SU-DHL-6 (cell line): ENCODE data around the gene PPP1R12C.

Experiments used
- EZH2phosphoT487 ChIP-seq: fragments of 200-600 bp; sonication (generic), shearing (Covaris generic); conservative IDR thresholded peaks from 2 replicates; pipeline ENCODE4 v1.6.1; 2018; ENCODE audit warnings: mild to moderate bottlenecking, antibody characterized with exemption, low read length, moderate library complexity, mixed read lengths
- TF ChIP-seq, protein P1 (sequence below): fragments of 200-600 bp; sonication (generic); IDR thresholded peaks from one replicate; pipeline ENCODE4 v1.5.1; 2017; ENCODE audit warnings: antibody characterized with exemption, mild to moderate bottlenecking, low read length, moderate library complexity; ENCODE audit not compliant: insufficient read depth, poor library complexity, severe bottlenecking

DNA sequence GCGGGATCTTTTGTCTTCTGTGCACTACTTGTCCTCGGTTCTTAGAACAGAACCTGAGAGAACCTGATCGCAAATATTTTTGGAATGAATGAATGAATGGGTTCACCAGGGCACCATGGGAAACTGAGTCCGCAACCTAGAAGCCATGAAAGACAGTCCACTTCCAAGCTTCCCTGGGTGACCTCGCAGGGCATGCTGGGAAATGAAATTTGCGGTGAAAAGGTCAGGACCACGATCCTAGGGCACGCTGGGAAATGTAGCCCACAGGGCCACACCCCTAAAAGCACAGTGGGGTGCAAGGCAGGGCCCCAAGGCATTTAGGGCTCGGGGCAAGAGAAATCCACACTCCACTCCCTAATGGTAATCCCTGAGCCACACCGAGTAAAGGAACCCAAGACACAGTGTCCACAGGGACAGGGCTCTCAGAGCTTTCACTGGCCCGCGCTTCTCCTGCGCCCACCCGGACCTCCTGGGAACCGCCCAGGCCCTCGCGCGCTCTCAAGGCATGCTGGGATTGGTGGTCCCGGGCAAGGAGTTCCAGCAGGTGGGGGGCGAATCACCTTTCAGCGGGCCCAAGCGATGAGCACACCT, 1.1 kb upstream of the PPP1R12C start:
- TF ChIP-seq, protein P1, sequence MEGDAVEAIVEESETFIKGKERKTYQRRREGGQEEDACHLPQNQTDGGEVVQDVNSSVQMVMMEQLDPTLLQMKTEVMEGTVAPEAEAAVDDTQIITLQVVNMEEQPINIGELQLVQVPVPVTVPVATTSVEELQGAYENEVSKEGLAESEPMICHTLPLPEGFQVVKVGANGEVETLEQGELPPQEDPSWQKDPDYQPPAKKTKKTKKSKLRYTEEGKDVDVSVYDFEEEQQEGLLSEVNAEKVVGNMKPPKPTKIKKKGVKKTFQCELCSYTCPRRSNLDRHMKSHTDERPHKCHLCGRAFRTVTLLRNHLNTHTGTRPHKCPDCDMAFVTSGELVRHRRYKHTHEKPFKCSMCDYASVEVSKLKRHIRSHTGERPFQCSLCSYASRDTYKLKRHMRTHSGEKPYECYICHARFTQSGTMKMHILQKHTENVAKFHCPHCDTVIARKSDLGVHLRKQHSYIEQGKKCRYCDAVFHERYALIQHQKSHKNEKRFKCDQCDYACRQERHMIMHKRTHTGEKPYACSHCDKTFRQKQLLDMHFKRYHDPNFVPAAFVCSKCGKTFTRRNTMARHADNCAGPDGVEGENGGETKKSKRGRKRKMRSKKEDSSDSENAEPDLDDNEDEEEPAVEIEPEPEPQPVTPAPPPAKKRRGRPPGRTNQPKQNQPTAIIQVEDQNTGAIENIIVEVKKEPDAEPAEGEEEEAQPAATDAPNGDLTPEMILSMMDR, result no peak
- no peak for TF ChIP-seq EZH2phosphoT487
